Measurements from ENCODE around the gene SYNPR.

DNA sequence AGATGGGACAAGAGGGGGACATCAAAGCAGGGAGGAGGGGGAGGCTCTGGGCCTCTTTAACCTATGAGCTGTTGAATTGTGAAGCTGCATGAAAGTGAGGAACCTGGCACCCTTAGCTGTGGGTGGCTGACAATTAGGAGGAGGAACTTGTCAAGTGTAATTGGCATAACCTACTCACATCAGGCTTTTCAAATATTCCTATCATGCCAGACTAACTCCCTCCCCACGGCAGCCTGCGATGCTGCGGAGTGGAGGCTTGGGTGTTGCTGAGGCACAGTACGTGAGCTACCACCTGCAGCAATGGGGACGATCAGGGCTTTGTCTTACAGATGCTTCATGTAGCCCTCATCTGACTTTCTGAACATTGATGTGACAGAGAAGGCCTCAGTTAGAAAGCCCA, 193.7 kb downstream of the SYNPR start:
- TF ChIP-seq, protein P1, sequence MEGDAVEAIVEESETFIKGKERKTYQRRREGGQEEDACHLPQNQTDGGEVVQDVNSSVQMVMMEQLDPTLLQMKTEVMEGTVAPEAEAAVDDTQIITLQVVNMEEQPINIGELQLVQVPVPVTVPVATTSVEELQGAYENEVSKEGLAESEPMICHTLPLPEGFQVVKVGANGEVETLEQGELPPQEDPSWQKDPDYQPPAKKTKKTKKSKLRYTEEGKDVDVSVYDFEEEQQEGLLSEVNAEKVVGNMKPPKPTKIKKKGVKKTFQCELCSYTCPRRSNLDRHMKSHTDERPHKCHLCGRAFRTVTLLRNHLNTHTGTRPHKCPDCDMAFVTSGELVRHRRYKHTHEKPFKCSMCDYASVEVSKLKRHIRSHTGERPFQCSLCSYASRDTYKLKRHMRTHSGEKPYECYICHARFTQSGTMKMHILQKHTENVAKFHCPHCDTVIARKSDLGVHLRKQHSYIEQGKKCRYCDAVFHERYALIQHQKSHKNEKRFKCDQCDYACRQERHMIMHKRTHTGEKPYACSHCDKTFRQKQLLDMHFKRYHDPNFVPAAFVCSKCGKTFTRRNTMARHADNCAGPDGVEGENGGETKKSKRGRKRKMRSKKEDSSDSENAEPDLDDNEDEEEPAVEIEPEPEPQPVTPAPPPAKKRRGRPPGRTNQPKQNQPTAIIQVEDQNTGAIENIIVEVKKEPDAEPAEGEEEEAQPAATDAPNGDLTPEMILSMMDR (IDR thresholded peaks at IDR 0.05; ENCODE audit: insufficient read depth, low read length): no peak
- TF ChIP-seq, protein P2, sequence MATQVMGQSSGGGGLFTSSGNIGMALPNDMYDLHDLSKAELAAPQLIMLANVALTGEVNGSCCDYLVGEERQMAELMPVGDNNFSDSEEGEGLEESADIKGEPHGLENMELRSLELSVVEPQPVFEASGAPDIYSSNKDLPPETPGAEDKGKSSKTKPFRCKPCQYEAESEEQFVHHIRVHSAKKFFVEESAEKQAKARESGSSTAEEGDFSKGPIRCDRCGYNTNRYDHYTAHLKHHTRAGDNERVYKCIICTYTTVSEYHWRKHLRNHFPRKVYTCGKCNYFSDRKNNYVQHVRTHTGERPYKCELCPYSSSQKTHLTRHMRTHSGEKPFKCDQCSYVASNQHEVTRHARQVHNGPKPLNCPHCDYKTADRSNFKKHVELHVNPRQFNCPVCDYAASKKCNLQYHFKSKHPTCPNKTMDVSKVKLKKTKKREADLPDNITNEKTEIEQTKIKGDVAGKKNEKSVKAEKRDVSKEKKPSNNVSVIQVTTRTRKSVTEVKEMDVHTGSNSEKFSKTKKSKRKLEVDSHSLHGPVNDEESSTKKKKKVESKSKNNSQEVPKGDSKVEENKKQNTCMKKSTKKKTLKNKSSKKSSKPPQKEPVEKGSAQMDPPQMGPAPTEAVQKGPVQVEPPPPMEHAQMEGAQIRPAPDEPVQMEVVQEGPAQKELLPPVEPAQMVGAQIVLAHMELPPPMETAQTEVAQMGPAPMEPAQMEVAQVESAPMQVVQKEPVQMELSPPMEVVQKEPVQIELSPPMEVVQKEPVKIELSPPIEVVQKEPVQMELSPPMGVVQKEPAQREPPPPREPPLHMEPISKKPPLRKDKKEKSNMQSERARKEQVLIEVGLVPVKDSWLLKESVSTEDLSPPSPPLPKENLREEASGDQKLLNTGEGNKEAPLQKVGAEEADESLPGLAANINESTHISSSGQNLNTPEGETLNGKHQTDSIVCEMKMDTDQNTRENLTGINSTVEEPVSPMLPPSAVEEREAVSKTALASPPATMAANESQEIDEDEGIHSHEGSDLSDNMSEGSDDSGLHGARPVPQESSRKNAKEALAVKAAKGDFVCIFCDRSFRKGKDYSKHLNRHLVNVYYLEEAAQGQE (IDR thresholded peaks at IDR 0.05; ENCODE audit: insufficient replicate concordance, low read depth): no peak
- no peak for TF ChIP-seq GABPA (IDR thresholded peaks at IDR 0.05; ENCODE audit: low read depth)
- no peak for TF ChIP-seq POLR2AphosphoS5 (IDR thresholded peaks at IDR 0.05; ENCODE audit: low read depth)

All from HL-60 (cell line).